ENCODE results near the gene IPO11. TPM values are rescaled to one million over a fixed set of nuclear protein-coding genes. Genes with fewer than 3 reads are reported as not detected.

IPO11 gene
- total RNA-seq, 2 experiments from 2014 or later, result 55.4 to 59.2 TPM

GRCh38 chr5:62460578-62460983 is 48.0 kb downstream of the IPO11 start:
- Mint-ChIP-seq H3K36me3 (no peaks in the 10 kb centered on the region), H3K9me3 (no peaks in the 10 kb centered on the region), H3K27ac (no peak overlapping the region), H3K27me3 (no peaks in the 10 kb centered on the region), H3K4me3 (no peak overlapping the region), H3K4me1 (ENCODE audit: low read depth) (no peaks in the 10 kb centered on the region)
- intact Hi-C loops (cut with micrococcal nuclease), result loop anchor here (1.0 kb wide), 1 partner anchor 319 kb away; no protein-coding TSS in a partner anchor
- ChIA-PET CTCF (interaction anchor here (0.7 to 2.6 kb wide), 29 partner anchors 9 to 940 kb away, joined by 3 to 15 read pairs (median 4); no protein-coding TSS in a partner anchor), POLR2A (no interaction called here)
- DNase-seq, result no peak

DNA sequence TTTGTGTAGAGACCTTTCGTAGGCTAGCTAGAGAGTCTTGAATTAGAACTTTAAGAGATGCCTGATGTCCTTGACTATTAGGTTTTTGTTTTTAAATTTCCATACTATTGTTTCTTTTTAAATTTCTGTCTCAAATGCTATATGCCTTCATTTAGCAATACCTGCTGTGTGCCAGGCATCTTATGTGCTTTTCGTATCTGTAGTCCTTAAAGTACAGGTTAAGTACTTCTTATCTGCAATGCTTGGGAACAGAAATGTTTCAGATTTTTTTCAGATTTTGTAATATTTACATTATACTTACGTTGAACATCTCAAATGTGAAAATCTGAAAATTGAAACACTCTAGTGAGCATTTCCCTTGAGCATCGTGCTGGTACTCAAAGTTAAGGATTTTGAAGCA is 49.0 kb downstream of the IPO11 start:
- Mint-ChIP-seq H3K36me3 (no peaks in the 10 kb centered on the region), H3K4me3 (no peak overlapping the region), H3K9me3 (no peaks in the 10 kb centered on the region), H3K27me3 (no peaks in the 10 kb centered on the region), H3K4me1 (ENCODE audit: low read depth) (no peaks in the 10 kb centered on the region), H3K27ac (no peak overlapping the region)
- CTCF ChIA-PET, result interaction anchor here (1.0 to 2.0 kb wide), 2 partner anchors 12 to 125 kb away, joined by 4 to 11 read pairs; no protein-coding TSS in a partner anchor
- no peak for DNase-seq
- POLR2A ChIA-PET, result no interaction called here
- intact Hi-C loops (cut with micrococcal nuclease), result no loop called here

GRCh38 chr5:62465985-62466925 is 53.7 kb downstream of the IPO11 start:
- POLR2A ChIA-PET, result no interaction called here
- no peak overlapping the region for H3K4me3 Mint-ChIP-seq
- DNase-seq, result no peak
- H3K36me3 Mint-ChIP-seq, result peaks cover 10% of the 10 kb centered on the region
- H3K9me3 Mint-ChIP-seq, result no peaks in the 10 kb centered on the region
- H3K27ac Mint-ChIP-seq, result no peak overlapping the region
- intact Hi-C loops (cut with micrococcal nuclease), result no loop called here
- no peaks in the 10 kb centered on the region for H3K4me1 Mint-ChIP-seq (ENCODE audit: low read depth)
- H3K27me3 Mint-ChIP-seq, result no peaks in the 10 kb centered on the region
- CTCF ChIA-PET, result interaction anchor here (0.9 kb wide), 1 partner anchor 23 kb away, joined by 5 read pairs; no protein-coding TSS in a partner anchor

- Mint-ChIP-seq H3K9me3 (no peaks in the 10 kb centered on the region), H3K27me3 (no peaks in the 10 kb centered on the region), H3K36me3 (peaks cover 10% of the 10 kb centered on the region), H3K27ac (no peak overlapping the region), H3K4me3 (no peak overlapping the region), H3K4me1 (ENCODE audit: low read depth) (no peaks in the 10 kb centered on the region)
- ChIA-PET POLR2A (no interaction called here), CTCF (interaction anchor here (3.0 kb wide), 1 partner anchor 12 kb away, joined by 11 read pairs; no protein-coding TSS in a partner anchor)
- intact Hi-C loops (cut with micrococcal nuclease), result no loop called here
- no peak for DNase-seq
Observed at GRCh38 chr5:62473209-62473608, 60.6 kb downstream of the IPO11 start.

- no peak for DNase-seq
- no peak overlapping the region for H3K4me3 Mint-ChIP-seq
- intact Hi-C loops (cut with micrococcal nuclease), result no loop called here
- H3K9me3 Mint-ChIP-seq, result no peaks in the 10 kb centered on the region
- peaks cover 22% of the 10 kb centered on the region for H3K36me3 Mint-ChIP-seq
- no peaks in the 10 kb centered on the region for H3K4me1 Mint-ChIP-seq (ENCODE audit: low read depth)
- ChIA-PET POLR2A (no interaction called here), CTCF (interaction anchor here (3.0 kb wide), 1 partner anchor 14 kb away, joined by 11 read pairs; no protein-coding TSS in a partner anchor)
- no peak overlapping the region for H3K27ac Mint-ChIP-seq
- H3K27me3 Mint-ChIP-seq, result no peaks in the 10 kb centered on the region
Observed at GRCh38 chr5:62475072-62475471, 62.5 kb downstream of the IPO11 start.

DNA sequence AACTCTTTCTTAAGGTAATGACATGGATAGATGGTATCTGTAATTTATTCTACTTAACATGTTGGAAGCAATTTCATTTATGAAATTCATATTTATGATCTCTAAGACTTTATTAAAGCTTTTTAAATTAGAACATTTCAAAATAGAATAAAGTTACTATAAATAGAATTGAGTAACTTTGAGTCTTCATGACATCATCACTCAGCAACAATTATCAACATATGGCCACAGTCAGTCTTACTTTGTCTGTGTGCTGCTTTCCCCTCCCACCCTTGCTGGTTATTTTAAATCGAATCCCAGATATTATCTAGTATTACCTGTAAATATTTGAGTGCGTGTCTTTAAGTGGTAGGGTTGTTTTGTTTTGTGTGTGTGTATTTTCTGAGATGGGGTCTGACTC is 65.2 kb downstream of the IPO11 start:
- Mint-ChIP-seq H3K27me3 (no peaks in the 10 kb centered on the region), H3K36me3 (peaks cover 28% of the 10 kb centered on the region), H3K4me3 (no peak overlapping the region), H3K9me3 (no peaks in the 10 kb centered on the region), H3K4me1 (ENCODE audit: low read depth) (no peaks in the 10 kb centered on the region), H3K27ac (no peak overlapping the region)
- DNase-seq, result no peak
- POLR2A ChIA-PET, result no interaction called here
- CTCF ChIA-PET, result interaction anchor here (1.5 to 1.6 kb wide), 2 partner anchors 17 to 35 kb away, joined by 3 to 6 read pairs; no protein-coding TSS in a partner anchor
- intact Hi-C loops (cut with micrococcal nuclease), result no loop called here

- Mint-ChIP-seq H3K27me3 (no peaks in the 10 kb centered on the region), H3K4me3 (no peak overlapping the region), H3K36me3 (peaks cover 37% of the 10 kb centered on the region), H3K4me1 (ENCODE audit: low read depth) (no peaks in the 10 kb centered on the region), H3K9me3 (no peaks in the 10 kb centered on the region), H3K27ac (no peak overlapping the region)
- intact Hi-C loops (cut with micrococcal nuclease), result no loop called here
- ChIA-PET CTCF (interaction anchor here (2.5 kb wide), 1 partner anchor 24 kb away, joined by 12 read pairs; no protein-coding TSS in a partner anchor), POLR2A (no interaction called here)
- DNase-seq, result no peak
Observed at GRCh38 chr5:62483556-62483955, 71.0 kb downstream of the IPO11 start.

DNA sequence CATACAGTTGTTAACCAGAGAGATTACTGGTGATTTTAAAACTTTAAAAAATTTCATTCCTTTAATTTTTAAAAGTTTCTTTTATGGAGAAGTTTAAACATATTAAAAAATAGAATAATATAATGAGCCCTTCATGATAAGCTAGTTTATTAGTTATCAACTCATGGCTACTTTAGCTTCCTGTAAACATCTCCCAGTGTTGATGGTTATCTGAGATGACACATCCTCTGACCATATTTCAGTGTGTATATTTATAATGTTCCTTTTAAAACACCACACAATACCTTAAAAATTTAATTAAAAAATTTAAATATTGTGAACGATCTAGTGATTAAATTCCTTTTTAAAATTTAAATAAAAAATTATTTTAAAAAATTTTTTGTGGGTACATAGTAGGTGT is 74.1 kb downstream of the IPO11 start:
- CTCF ChIA-PET, result interaction anchor here (0.6 kb wide), 1 partner anchor 65 kb away, joined by 4 read pairs; no protein-coding TSS in a partner anchor

DNA sequence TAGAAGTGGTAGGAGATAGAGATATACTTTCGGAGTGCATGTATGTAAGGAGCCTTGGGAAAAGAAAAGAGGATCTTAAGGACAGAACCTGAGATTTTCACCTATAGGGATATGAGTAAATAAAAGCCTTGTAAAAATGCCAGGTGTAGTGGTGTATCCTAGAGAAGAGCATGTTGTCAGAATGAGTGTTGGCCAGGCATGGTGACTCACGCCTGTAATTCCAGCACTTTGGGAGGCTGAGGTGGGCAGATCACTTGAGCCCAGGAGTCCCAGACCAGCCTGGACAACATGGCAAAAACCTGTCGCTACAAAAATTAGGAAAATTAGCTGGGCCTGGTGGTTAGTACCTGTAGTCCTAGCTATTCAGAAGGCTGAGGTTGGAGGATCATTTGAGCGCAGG is 76.0 kb downstream of the IPO11 start:
- H3K27ac Mint-ChIP-seq, result no peak overlapping the region
- intact Hi-C loops (cut with micrococcal nuclease), result no loop called here
- CTCF ChIA-PET, result no interaction called here
- no peaks in the 10 kb centered on the region for H3K4me1 Mint-ChIP-seq (ENCODE audit: low read depth)
- no peak for DNase-seq
- POLR2A ChIA-PET, result no interaction called here
- no peaks in the 10 kb centered on the region for H3K9me3 Mint-ChIP-seq
- no peaks in the 10 kb centered on the region for H3K27me3 Mint-ChIP-seq
- peaks cover 28% of the 10 kb centered on the region for H3K36me3 Mint-ChIP-seq
- H3K4me3 Mint-ChIP-seq, result no peak overlapping the region

More for the DNA sequence above, 74.1 kb downstream of the IPO11 start:
- H3K27ac Mint-ChIP-seq, result no peak overlapping the region
- H3K4me3 Mint-ChIP-seq, result no peak overlapping the region
- no peaks in the 10 kb centered on the region for H3K9me3 Mint-ChIP-seq
- intact Hi-C loops (cut with micrococcal nuclease), result no loop called here
- POLR2A ChIA-PET, result no interaction called here
- no peak for DNase-seq
- H3K36me3 Mint-ChIP-seq, result peaks cover 20% of the 10 kb centered on the region
- no peaks in the 10 kb centered on the region for H3K4me1 Mint-ChIP-seq (ENCODE audit: low read depth)
- H3K27me3 Mint-ChIP-seq, result no peaks in the 10 kb centered on the region

DNA sequence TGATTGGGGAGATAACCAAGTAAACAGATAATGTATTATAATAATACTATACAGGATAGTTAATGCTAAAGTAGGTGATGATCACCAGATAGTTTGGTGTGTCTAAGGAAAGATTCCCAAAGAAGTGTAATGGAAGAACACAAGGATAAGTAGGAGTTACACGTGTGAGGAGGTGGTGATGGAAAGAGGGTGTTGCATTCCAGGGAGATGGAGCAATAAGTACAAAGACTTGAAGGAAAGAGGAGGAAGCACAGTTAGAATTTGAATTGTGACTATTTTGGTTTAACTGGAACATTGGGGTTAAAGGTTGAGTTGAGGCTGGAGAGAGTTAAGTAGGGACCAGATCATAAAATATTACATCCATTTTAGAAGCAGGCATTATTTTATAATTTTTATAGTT is 76.9 kb downstream of the IPO11 start:
- no peak overlapping the region for H3K4me3 Mint-ChIP-seq
- no peak overlapping the region for H3K27ac Mint-ChIP-seq
- DNase-seq, result no peak
- POLR2A ChIA-PET, result no interaction called here
- no peaks in the 10 kb centered on the region for H3K4me1 Mint-ChIP-seq (ENCODE audit: low read depth)
- CTCF ChIA-PET, result no interaction called here
- intact Hi-C loops (cut with micrococcal nuclease), result no loop called here
- H3K36me3 Mint-ChIP-seq, result peaks cover 24% of the 10 kb centered on the region
- H3K9me3 Mint-ChIP-seq, result no peaks in the 10 kb centered on the region
- H3K27me3 Mint-ChIP-seq, result no peaks in the 10 kb centered on the region

GRCh38 chr5:62494772-62495171 is 82.2 kb downstream of the IPO11 start:
- no peak overlapping the region for H3K27ac Mint-ChIP-seq
- CTCF ChIA-PET, result interaction anchor here (0.8 kb wide), 1 partner anchor 88 kb away, joined by 3 read pairs; no protein-coding TSS in a partner anchor
- no peaks in the 10 kb centered on the region for H3K4me1 Mint-ChIP-seq (ENCODE audit: low read depth)

GRCh38 chr5:62496876-62497275 is 84.3 kb downstream of the IPO11 start:
- peaks cover 13% of the 10 kb centered on the region for H3K36me3 Mint-ChIP-seq

More at GRCh38 chr5:62494772-62495171, 82.2 kb downstream of the IPO11 start:
- POLR2A ChIA-PET, result no interaction called here
- peaks cover 17% of the 10 kb centered on the region for H3K36me3 Mint-ChIP-seq
- H3K4me3 Mint-ChIP-seq, result no peak overlapping the region
- intact Hi-C loops (cut with micrococcal nuclease), result no loop called here
- no peak for DNase-seq
- no peaks in the 10 kb centered on the region for H3K27me3 Mint-ChIP-seq
- H3K9me3 Mint-ChIP-seq, result no peaks in the 10 kb centered on the region

More at GRCh38 chr5:62496876-62497275, 84.3 kb downstream of the IPO11 start:
- Mint-ChIP-seq H3K9me3 (no peaks in the 10 kb centered on the region), H3K4me1 (ENCODE audit: low read depth) (no peaks in the 10 kb centered on the region), H3K27ac (no peak overlapping the region), H3K4me3 (no peak overlapping the region), H3K27me3 (no peaks in the 10 kb centered on the region)
- POLR2A ChIA-PET, result no interaction called here
- DNase-seq, result no peak
- CTCF ChIA-PET, result no interaction called here
- intact Hi-C loops (cut with micrococcal nuclease), result no loop called here

Data from activated CD4-positive, alpha-beta memory T cell treated with anti-CD3 and anti-CD28 coated beads for 36 hours (primary cell).